Esophagus muscularis mucosa (tissue), 4 donors: ENCODE data around the gene UBQLN4. TPM values are rescaled to one million over a fixed set of nuclear protein-coding genes. Genes with fewer than 3 reads are reported as not detected.
A peak's percentile ranks its signal among the peaks of the same experiment; 100 is the strongest.

Experiments
- DNase-seq: peaks from one replicate; pipeline ENCODE4 v3.0.0-alpha.2; 2017; ENCODE audit errors: extremely low spot score
- H3K27ac ChIP-seq, 4 donors: fragments of 200-600 bp; sonication (generic); replicated peaks in 1 of 4; 1 replicate in 3 of 4; 2 replicates in 1 of 4; pipeline ENCODE4 v1.5.1; 2016 to 2019; ENCODE audit warnings: mild to moderate bottlenecking in 1 of 4
- H3K27me3 ChIP-seq, 4 donors: fragments of 200-600 bp; sonication (generic); one replicate each; pipeline versions ENCODE4 v1.5.1 to v1.6.0; 2016 to 2019
- H3K36me3 ChIP-seq, 4 donors: fragments of 200-600 bp; sonication (generic); one replicate each; pipeline ENCODE4 v1.5.1; 2016 to 2019
- H3K4me1 ChIP-seq, 4 donors: fragments of 200-600 bp; sonication (generic); one replicate each; pipeline ENCODE4 v1.5.1; 2016 to 2019
- H3K4me3 ChIP-seq, 4 donors: fragments of 200-600 bp; sonication (generic); 1 replicate in 2 of 4; 2 replicates in 2 of 4; pipeline ENCODE4 v1.5.1; 2016 to 2019; ENCODE audit warnings: mild to moderate bottlenecking in 4 of 4, moderate library complexity in 1 of 4
- H3K9me3 ChIP-seq, 4 donors: fragments of 200-600 bp; sonication (generic); 1 replicate in 3 of 4; 2 replicates in 1 of 4; pipeline ENCODE4 v1.5.1; 2016 to 2019
- EP300 ChIP-seq: sonication (generic); formaldehyde crosslinking; IDR thresholded peaks from one replicate; pipeline ENCODE4 v1.6.1; 2017; ENCODE audit warnings: antibody characterized with exemption
- POLR2A ChIP-seq: fragments of 450-650 bp; IDR thresholded peaks from one replicate; pipeline ENCODE4 v1.6.1; 2017; ENCODE audit warnings: antibody characterized with exemption, moderate library complexity, mild to moderate bottlenecking, low read depth
- POLR2AphosphoS5 ChIP-seq, 2 donors: sonication (generic); formaldehyde crosslinking; IDR thresholded peaks; one replicate each; pipeline ENCODE4 v1.6.1; 2017; ENCODE audit warnings: antibody characterized with exemption in 2 of 2
- WGBS: methylation state at CpG from one replicate; pipeline ENCODE4 v1.1.5; 2018; 5-methylcytosine and 5-hydroxymethylcytosine counted together
- intact Hi-C: fragments of 100-400 bp; cut with DNase I; formaldehyde crosslinking; loops from one replicate; pipeline ENCODE4 v1.15.1; 2023
- total RNA-seq, 4 donors: library from RNA; depleted of rRNA; stranded (reverse); fragments of >200 nt; gene quantifications; one replicate each; pipeline versions ENCODE4 v1.1.0 to v1.2.1, GENCODE V29; 2016
- TF ChIP-seq, protein P1 (sequence below), 3 experiments: fragments of 200-600 bp in 2 of 3; fragments of 450-650 bp in 1 of 3; sonication (generic) in 2 of 3; IDR thresholded peaks; one replicate each; pipeline ENCODE4 v1.5.1; 2017 to 2019; ENCODE audit warnings: antibody characterized with exemption in 3 of 3, mild to moderate bottlenecking in 2 of 3, moderate library complexity in 1 of 3

The UBQLN4 gene
- total RNA-seq, 4 donors from 2014 or later = 17.4 to 33.3 (median 26.0) TPM

GRCh38 chr1:156056326-156056849 is 2.8 kb upstream of the UBQLN4 start:
- intact Hi-C loops = no loop called here
- TF ChIP-seq EP300 (no peak), POLR2AphosphoS5 (IDR thresholded peaks at IDR 0.05) (no peak), POLR2A (no peak)
- TF ChIP-seq, protein P1, sequence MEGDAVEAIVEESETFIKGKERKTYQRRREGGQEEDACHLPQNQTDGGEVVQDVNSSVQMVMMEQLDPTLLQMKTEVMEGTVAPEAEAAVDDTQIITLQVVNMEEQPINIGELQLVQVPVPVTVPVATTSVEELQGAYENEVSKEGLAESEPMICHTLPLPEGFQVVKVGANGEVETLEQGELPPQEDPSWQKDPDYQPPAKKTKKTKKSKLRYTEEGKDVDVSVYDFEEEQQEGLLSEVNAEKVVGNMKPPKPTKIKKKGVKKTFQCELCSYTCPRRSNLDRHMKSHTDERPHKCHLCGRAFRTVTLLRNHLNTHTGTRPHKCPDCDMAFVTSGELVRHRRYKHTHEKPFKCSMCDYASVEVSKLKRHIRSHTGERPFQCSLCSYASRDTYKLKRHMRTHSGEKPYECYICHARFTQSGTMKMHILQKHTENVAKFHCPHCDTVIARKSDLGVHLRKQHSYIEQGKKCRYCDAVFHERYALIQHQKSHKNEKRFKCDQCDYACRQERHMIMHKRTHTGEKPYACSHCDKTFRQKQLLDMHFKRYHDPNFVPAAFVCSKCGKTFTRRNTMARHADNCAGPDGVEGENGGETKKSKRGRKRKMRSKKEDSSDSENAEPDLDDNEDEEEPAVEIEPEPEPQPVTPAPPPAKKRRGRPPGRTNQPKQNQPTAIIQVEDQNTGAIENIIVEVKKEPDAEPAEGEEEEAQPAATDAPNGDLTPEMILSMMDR (IDR thresholded peaks at IDR 0.05) = no peak
- Histone ChIP-seq H3K4me3 (no peak overlapping the region), H3K9me3 (no peaks in the 10 kb centered on the region), H3K27me3 (no peaks in the 10 kb centered on the region), H3K27ac (no peak overlapping the region), H3K4me1 (peaks cover 21 to 32% (median 30%) of the 10 kb centered on the region in 4 donors), H3K36me3 (peaks cover 6 to 28% (median 11%) of the 10 kb centered on the region in 4 donors)
- no peak for DNase-seq
- 100% methylated on average over 1 of the region's 1 CpG for WGBS

DNA sequence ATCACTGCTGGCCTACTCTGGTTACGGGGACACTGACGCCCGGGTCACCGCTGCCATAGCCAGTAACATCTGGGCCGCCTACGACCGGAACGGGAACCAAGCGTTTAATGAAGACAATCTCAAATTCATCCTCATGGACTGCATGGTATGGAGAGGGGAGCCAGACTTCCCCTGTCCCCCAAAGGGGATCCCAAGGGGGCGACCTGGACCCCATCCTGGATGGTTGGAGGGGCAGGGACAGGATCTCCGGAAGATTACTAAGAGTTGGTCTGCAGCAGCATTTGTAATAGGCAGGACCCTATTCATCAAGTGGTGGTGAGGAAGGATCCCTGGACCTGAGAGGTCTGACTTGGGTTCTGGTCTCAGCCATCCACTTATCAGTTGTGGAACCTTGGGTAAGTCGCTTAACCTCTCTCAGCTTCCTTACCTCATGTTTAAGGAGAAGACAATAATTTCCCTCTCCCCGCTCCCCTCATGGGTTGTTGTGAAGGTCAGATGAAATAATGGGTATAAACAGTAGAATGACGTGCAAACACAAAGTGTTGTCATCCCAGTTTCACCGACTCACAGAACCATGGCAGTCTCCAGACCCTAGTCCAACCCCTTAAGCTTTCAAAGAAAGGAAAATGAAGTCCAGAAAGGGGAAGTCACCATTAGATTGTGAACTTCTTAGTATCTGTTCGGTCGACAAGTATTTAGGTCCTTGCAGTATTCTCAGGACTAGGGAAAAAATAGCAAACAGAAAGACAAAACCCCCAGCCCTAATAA is 1.9 kb upstream of the UBQLN4 start:
- H3K36me3 ChIP-seq = peaks cover 6 to 37% (median 19%) of the 10 kb centered on the region in 4 donors
- no peaks in the 10 kb centered on the region for H3K9me3 ChIP-seq
- H3K4me1 ChIP-seq = peaks cover 21 to 32% (median 31%) of the 10 kb centered on the region in 4 donors
- H3K4me3 ChIP-seq = peak overlapping the region; percentile 70 to 100 (median 93)
- no peaks in the 10 kb centered on the region for H3K27me3 ChIP-seq
- TF ChIP-seq POLR2AphosphoS5 (IDR thresholded peaks at IDR 0.05) = no peak
- no peak for TF ChIP-seq EP300
- TF ChIP-seq, protein P1 (IDR thresholded peaks at IDR 0.05) = no peak
- TF ChIP-seq POLR2A = no peak
- intact Hi-C loops = no loop called here
- WGBS = 44% methylated on average over 7 of the region's 17 CpGs
- peak overlapping the region; percentile 91 to 96 (median 94) for H3K27ac ChIP-seq
- DNase-seq = no peak

DNA sequence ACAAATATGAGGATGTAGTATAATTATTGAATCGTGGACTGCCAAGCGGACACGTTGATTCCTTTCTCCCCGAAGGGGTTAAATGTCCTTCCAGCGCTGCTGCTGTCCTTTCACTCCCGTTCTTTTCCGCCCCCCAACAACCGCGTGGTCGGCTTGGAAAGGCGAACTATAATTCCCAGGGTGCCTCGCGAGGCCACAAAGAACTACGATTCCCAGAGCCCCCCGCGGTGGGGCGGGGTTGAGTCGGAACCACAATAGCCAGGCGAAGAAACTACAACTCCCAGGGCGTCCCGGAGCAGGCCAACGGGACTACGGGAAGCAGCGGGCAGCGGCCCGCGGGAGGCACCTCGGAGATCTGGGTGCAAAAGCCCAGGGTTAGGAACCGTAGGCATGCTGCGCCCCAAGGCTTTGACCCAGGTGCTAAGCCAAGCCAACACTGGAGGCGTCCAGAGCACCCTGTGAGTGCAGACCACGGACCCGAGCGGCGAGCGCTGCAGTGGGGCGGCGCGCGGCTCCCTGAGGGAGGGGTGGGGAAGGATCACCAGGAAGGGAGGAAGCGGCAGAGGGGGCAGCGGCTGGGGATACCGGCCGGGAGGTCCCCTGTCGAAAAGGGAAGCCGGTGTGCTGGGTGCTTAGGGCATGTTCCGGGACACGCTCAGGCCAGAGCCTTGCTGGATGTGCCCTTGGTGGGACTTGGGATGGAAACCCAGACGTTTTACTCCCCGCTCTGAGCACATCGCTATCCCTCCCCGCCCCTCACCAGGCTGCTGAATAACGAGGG is 1.1 kb upstream of the UBQLN4 start, which contains the start of gene LAMTOR2:
LAMTOR2 (plus strand) TSS at position 283 of the 781 bp plus-strand sequence; CDS start at position 391, 108 bp downstream.
- no peaks in the 10 kb centered on the region for H3K9me3 ChIP-seq
- peaks cover 6 to 45% (median 27%) of the 10 kb centered on the region in 4 donors for H3K36me3 ChIP-seq
- H3K27me3 ChIP-seq = no peaks in the 10 kb centered on the region
- 0% methylated on average over 7 of the region's 53 CpGs for WGBS
- DNase-seq = peak; percentile 99
- peak within 1 kb of the TSS; percentile 70 to 100 (median 93) for H3K4me3 ChIP-seq
- intact Hi-C loops = no loop called here
- TF ChIP-seq, protein P1 (IDR thresholded peaks at IDR 0.05) = peak in 1 of 3 experiments; percentile 43
- no peak for TF ChIP-seq POLR2A
- no peak for TF ChIP-seq EP300
- peak; percentile 87 to 96 for TF ChIP-seq POLR2AphosphoS5 (IDR thresholded peaks at IDR 0.05)
- peaks cover 21 to 32% (median 31%) of the 10 kb centered on the region in 4 donors for H3K4me1 ChIP-seq
- H3K27ac ChIP-seq = peak within 1 kb of the TSS; percentile 91 to 96 (median 94)

- peak in 1 of 2 donors; percentile 4 for TF ChIP-seq POLR2AphosphoS5 (IDR thresholded peaks at IDR 0.05)
- no peak for TF ChIP-seq POLR2A
- WGBS = 0% methylated on average over 22 of the region's 63 CpGs
- Histone ChIP-seq H3K9me3 (no peaks in the 10 kb centered on the region), H3K4me3 (peak overlapping the region; percentile 70 to 100 (median 93)), H3K36me3 (peaks cover under 1 to 50% (median 34%) of the 10 kb centered on the region in 4 donors), H3K4me1 (peaks cover 21 to 32% (median 31%) of the 10 kb centered on the region in 4 donors), H3K27me3 (no peaks in the 10 kb centered on the region), H3K27ac (peak overlapping the region; percentile 91 to 96 (median 94))
- intact Hi-C loops = no loop called here
- DNase-seq = no peak
Observed at GRCh38 chr1:156052862-156053767, 483 bp downstream of the UBQLN4 start.
